ENCODE data around the gene SUCO.
"Not testable (repeated sequence)": the region's sequence is repeated elsewhere in the genome, so short reads cannot be mapped to it uniquely, and the experiment has no call there.

The SUCO gene

DNA sequence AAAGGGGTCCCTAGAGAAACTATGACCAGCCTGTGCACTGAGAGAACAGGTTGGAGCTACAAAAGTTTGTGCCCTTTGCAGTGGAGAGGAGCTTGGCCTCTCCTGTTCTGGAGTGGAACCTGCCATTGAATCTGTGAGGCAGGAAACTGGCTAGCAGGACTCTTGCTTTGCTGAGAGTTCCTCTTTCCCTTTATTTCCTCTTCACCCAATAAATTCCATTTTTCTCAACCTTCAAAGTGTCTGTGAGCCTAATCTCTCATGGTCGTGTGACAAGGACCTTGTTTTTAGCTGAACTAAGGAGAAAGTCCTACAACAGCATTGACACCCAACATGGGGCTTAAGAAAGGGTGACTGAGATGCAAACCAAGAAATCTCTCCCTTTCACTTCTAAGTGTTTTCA, 83.2 kb downstream of the SUCO start:
- no peak for DNase-seq

DNA sequence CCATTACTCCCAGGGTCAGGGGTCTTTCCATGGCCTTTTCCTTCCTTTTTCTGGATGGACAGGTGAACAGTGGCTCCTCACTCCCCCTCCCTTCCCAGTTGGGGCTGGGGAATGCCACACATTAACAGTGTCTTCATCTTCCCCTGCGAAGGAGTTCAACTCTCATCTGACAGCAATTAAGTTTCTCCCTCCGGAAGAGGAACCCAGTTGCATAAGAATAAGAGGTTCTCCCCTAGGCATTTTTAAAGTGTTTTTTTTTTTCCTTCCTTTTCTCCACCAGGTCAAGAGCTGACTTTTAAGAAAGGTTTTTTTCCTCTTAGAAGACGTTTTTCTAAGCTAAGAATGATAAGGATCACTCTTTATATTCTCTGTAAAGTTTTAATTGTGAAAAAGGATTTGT, 83.7 kb downstream of the SUCO start:
- DNase-seq: no peak

DNA sequence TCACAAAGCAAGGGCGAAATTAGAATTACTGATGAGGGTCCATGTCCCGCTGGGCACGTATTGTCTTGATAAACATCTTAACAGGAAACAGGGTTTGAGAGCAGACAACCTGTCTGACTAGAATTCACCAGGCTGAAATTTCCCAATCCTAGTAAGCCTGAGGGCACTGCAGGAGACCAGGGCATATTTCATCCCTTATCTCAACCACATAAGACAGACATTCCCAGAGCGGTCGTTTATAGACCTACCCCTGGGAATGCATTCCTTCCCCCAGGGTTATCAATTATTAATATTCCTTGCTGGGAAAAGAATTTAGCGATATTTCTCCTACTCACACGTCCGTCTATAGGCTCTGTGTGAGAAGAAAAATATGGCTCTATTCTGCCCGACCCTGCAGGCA, 87.7 kb downstream of the SUCO start:
- not testable (repeated sequence) for DNase-seq

DNA sequence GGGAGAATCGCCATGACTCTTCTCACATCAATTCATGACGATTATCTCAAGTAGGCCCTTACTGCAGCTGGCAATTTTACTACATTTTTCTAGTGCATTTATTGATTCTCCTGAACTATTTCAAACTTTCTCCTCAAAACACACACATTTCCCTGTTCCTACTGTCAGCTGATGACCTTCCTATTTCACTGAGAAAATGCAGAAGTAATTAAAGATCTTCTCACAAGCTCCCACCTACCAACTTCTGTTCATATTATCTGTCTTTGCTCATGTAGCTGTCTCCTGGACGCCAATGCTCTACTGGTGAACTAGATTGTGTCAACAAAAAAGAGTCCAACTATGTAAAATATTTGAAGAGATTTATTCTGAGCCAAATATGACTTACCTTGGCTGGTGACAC, 89.6 kb downstream of the SUCO start:
- no peak for DNase-seq

DNA sequence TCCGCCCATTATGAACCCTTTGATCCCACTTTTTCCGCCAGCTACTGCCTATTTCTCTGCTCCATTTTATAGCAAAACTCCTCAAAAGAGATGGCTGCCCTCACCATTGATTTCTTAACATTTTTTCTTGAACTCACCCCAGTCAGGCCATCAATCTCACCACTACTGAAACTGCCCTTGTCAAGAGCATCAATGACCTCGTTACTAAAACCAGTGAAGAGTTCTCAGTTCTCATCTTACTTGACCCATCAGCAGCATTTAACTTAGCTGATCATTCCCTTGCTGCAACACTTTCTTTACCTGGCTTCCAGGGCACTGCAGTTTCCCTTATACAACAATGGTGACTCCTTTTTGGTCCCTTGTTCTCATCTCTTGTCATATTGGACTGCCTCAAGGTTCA, 90.8 kb downstream of the SUCO start:
- no peak for DNase-seq

DNA sequence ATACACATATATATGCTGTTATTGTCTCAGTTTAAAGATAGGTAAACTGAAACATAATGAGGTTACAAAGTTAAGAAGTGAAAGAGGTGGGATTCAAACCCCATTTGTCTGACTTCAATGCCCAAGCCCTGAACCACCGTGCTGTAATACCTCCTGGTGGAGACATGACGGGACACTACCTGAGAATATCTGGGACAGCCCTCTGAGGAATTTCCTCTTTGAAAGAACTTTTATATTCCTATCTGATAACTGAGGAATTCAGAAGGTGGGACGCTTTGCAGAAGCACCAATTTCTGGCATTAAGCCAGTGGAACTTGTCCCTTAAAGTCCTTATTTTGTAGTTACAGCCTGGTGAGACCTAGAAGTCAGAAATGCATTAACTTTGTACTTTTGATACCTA, 93.9 kb downstream of the SUCO start:
- DNase-seq: no peak

DNA sequence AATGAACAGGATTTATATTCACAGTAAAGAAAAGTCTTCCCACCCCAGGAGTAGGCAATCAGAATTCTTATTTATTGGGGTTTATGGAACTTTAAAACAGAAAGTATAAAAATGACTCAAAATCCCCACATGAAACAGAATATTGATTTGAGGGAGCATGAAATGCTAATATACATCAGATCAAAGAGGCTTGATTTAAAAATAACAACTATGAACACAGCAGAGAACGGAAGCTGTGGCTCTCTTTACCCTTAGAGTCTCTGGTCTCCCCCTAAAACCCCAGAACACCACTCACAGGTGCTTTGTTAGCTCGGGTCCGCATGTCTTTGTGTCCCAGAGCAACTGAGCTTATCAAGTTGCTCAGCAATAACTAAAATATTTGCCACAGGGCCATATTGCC, 94.8 kb downstream of the SUCO start:
- DNase-seq: no peak

DNA sequence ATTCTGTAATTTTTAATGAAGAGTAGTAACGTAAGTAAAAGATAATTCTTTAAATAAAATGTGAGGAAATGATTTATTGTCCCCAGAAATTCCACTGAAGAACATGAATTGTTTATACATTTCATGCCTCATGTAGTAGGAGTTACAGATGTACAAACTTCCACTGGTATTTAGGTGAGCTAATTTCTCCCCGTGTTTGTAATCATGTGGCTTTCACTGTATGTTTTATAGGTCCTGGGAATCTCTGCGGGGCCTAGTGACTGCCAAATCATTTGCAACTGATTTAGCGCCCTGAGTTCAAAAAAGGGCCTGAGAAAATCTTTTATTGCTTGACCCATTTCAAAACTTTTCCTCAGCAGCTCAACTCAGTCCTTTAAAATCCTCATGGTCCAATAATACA, 95.5 kb downstream of the SUCO start:
- no peak for DNase-seq

DNA sequence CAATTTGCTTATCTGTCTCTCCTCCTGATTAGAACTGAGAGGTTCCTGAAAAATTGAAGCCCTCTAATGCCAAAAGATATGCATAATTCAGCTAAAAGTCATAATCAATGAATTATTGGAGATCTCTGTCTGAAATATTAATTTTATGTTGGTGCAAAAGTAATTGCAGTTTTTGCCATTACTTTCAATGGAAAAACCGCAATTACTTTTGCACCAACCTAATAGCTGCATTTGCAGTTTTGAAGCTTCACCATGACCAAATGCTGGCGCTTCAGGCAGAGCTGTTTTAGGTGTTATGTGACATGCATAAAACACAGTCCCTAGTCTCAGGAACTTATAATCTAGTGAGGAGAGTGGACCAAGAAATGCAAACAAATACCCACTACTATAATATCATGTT, 96.2 kb downstream of the SUCO start:
- DNase-seq: no peak

DNA sequence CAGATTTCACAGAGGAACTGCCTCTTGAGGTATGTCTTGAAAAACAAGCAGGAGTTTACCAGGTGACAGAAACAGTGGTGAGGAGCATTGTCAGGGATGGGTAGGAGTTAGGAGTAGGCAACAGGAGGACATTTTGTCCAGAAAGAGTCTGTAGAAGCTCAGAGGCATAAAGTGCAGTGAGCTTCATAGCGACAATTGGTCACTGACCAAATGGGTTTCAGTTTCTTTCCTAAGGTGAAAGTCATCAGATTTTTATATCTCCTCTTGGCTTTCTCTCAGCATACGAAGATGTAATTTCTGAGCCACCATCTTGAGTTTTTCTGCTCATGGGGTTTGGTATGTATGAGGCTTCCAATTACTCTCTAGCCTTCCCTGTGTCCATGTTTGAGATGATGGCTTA, 96.7 kb downstream of the SUCO start:
- DNase-seq: no peak

DNA sequence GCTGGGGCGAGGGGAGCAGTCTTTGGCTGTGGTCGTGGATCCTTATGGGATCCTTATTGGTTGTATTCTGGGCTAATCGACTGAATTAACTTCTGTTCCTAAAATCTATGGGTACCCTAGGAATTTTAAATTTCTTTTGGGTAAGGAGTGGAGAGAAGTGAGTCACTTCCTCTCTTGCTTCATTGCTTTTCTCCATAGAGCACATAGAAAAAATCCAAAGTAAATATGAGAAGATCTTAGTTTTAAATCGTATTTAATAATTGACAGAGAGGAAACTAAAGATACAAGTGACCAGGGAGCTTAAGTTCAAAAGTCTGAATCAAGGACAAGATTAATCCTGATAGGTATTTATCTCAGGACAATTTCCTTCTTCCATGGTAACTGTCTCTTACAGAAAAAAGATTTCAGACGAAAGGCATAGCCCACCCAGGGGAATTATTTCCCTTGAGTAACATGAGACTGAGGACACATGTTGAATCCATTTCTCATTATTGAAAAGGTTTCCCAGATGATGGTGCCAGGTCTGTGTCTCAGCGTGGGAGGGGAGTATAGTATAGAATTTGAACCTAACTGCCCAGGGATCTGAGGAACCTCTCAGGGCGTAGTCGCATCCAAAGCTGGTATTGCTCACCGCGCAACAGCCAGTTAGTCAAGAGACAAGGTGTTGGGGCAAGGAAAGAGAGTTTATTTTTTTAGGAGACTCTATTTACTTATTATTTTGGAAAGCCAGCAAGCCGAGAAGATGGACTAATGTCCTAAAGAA, 97.3 kb downstream of the SUCO start:
- DNase-seq: no peak

DNA sequence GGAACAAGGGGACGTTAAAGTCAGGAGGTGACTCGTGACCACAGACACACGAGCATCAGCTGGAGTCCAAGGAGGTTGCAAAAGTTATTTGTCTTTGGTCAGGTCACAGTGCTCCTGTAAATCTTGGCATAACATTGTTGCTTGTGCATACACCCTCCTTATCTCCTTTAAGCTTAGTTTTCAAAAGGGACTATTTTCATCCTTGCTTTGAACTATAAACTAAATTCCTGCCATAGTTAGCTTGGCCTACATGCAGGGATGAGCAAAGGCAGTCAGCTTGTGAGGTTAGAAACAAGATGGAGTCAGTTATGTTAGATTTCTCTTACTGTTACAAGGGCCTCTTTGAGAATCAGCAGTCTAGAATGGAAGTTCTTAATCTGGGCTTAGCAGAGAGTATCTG, 97.9 kb downstream of the SUCO start:
- DNase-seq: no peak

DNA sequence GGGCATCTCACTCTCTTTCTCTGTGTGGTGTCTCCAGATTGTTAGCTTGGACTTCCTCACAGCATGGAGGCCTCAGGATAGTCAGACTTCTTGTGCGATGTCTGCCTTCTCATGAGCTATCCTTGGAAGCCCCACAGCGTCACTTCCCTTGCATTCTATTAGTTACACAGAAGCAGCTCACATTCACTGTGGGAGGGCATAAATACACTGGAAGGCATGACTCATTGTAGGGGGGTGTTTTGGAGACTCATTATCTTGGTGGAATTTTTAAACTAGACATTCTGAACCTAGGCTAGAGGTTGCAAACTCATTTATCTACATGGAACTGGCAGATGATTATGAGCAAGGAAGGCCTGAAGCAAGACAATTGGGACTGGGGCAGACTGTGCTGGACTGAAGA, 104.6 kb downstream of the SUCO start:
- no peak for DNase-seq

DNA sequence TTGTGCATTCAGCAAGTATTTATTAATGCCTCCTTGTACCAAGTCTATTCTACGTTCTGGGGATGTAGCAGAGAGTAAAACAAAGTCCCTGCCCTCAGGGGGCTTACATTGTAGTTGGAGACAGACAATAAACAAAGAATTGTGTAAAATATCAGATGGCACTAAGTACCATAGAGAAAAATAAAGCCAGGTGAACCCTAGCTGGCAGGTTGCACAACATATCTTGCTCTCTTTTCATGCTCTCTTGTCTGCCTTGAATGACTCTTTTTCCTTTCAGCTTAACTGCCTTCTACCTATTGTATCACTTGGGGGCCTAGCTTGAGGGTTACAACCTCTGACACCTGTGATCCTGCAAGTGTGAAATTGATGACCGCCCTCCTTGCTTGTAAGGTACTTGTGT, 105.3 kb downstream of the SUCO start:
- no peak for DNase-seq

DNA sequence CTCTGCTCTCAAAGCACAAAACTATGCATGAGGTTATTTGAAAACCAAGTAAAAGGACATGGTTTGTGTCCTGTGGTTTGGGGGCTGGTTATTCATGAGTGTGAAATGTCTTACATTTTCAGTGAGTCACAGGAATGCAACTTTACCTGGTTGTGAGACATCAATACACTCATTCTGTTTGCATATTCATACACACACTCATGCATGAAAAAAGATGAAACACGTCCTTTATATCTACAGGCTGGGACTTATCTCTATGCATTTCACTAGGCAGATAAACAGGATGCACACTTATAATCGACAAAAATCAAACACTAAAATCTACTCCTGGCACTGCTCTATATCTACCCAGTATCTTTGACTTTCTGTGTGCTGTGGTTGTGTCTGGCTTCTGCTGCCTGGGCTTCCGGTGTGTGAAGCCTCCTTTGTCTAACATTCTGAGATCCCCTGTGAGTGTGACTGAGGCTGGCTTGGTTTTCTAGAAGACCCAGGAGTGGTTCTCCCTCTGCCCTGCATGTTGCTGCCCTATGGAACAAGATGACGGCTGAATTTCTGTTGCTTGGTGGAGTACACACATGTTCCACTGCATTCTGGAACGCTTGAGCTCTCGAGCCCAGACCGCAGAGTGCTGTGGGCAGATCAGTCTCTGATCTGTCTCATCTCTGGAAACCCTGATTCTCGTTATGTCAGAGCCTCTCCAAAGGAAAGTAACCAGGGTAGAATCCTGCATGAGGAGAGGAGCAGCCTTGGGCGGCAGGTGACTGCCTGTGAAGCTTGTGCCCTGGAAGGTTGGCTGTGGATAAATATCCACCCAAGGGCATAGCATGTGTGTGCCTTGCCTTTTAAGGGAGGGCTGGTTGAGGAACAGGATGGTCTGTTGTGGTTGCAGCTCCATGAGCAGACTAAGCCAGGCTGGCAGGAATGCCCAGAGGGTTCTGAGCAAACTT, 106.2 kb downstream of the SUCO start:
- no peak for DNase-seq

DNA sequence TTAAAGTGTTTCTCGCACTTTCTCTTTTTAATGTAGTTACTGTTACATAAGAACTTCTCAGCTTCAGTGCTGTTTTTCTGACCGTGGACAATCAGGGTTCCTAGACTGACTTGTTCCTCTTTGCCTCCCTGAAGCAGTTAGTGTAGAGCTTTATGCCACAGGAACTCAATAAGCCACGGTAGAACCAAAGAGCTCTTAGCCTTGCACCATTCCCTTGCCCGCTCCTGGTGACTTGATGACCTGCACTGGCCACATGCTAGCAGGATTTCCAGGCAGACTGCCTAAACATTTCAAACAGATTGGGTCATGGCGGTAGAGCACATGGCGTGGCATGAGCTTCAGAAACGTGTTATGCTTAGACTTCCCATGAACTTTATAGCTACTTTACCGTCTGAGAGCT, 107.2 kb downstream of the SUCO start:
- no peak for DNase-seq

DNA sequence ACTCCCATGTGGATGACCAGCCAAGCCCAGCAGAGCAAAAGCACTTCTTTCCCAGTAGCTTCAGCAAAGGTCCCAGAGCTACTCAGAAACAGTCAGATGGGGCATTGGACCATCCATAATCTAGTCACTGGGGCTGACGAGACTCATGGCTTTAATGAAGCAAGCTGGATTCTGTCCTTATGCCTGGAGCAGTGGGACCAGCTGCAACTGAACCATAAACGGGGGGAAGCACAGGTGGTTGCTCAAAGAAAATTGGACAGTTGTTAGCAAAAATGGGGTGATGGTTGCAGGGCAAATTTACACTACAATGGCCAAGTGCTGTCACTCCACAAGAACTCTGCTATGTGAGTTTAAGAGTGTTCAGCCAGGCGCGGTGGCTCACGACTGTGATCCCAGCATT, 108.5 kb downstream of the SUCO start:
- DNase-seq: no peak

DNA sequence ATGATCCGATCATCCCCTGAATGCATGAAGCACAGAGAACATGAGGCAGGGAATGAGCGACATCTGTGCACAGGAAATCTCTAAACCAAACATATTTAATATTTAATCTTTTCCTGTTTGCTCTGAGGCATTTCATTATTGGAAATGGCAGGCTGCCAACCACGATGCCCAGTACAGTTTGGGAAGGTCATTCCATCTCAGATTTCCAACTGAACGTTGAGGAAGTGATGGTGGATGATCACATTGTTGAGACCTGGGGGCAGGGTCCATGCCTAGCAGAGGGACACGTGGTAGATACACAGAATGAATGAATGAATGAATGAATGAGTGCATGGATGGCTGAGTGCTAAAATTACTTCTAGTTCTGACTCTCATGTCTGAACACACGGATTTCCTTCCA, 110.0 kb downstream of the SUCO start:
- no peak for DNase-seq

DNA sequence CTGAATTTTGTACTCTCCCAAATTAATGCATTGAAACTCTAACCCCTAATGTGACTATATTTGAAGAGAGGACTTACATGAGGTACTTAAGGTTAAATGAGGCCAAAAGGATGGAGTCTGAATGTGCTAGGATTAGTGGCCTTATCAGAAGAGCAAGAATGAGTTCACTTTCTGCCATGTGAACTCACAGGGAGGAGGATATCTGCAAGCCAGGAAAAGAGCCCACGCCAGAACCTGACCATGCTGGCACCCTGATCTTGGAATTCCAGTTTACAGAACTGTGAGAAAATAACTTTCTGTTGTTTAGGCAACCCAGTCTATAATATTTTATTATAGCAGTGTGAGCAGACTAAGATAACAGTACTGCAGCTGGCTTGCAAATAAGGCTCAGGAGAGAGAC, 113.7 kb downstream of the SUCO start:
- DNase-seq: no peak

DNA sequence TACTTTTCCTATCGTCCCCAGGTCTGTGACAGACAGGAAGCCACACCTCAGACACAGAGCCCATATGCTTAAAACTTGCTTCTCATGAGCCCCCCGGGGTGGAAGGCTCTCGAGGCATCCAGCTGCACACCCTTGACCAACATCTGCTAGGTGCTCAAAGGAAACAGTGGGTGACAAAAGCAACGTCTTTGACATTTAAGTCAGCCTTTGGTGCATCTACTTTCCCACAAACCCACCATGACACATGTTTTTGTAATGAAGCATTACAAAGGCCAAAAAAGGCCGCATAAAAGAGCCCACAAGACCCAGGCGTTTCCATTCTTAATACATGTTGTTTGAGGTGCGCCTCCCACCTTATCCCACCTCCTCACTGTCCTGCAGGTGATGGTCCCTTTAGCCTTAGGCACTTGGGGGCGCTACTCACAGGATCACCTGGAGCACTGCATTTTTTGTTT, 114.2 kb downstream of the SUCO start:
- DNase-seq: no peak

DNA sequence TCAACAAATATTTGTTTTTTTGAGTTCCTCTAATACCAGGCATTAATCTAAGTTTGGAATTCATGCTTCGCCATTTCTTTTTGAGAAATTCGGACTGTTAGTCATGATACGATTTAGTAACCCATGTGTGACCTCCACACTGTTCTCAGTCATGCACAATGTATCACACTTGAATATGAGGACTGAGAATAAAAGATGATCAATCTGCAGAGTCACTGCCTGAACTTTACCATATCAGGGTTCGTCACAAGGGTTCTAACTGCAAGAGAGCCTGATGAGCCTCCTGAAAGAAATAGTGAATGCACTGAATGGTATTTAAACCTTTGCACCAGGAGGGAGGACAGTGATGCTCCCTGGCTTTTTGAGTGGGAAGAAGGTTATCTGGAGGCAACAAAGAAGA, 115.0 kb downstream of the SUCO start:
- no peak for DNase-seq

DNA sequence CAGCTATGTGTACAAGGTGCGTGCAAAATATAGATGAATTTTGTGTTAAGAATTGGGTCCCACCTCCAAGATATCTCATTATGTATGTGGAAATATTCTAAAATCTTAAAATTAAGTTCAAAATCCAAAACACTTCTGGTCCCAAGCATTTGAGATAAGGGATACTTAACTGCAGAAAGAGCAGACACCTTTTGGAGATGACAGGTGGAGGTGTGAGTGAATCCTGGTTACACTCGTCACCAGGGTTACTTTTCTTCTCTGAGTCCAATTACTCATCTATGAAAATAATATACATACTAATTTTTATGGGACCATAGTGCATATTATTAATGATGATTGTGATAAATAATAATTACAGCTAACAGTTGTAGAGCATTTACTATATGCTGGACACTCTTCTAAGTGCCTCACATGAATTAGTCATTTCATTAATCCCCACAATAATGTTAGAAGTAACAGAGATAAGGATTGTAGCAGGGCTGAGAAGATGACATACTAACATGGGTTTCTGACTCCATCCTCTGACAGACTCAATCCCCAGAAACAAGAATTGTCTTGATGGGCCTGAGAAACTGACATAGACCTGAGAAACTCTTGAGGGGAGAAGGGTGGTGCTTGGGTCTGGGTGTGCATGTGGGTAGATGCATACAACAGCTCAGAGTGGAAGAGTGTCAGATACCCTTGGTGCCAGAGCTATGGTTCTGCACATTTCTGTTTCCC, 117.7 kb downstream of the SUCO start:
- DNase-seq: no peak

DNA sequence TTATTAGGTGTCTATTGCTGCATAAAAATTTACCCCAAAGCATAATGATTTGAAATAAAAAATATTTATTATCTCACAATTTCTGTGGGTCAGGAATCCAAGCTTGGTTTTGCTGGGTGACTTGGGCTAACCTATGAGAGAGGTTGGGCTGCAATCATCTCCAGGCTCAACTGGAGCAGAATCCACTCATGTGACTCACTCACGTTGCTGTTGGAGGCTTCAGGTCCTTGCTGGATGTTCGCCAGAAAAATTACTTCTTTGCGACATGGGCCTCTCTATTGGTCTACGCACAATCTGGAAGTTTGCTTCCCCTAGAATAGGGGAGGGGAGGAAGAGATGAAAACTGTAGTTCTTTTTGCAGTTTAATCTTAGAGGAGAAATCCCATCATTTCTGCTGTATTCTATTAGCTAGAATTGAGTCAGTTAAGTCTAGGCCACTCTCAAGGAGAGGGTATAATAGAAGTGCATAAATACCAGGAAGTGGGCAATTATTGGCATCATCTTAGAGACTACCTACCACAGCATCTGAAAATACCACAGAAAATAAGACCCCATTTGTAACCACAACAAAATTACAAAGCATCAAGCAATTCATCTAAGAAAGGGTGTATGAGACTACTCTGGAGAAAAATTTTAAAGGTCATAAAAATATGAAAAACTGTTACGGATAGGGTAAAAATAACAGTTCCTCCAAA, 120.2 kb downstream of the SUCO start:
- no peak for DNase-seq

Data from SIG-M5 (cell line).